Adipocyte (in vitro differentiated cells): ENCODE measurements around the gene FBLIM1.

ENCODE experiments used
- DNase-seq: peaks from one replicate; pipeline ENCODE4 v3.0.0-alpha.2; 2015; ENCODE audit warnings: low read depth
- H3K27me3 ChIP-seq: replicated peaks from 2 replicates; pipeline ENCODE4 v1.7.0; 2013; ENCODE audit warnings: mild to moderate bottlenecking, low read length, moderate library complexity; ENCODE audit not compliant: control insufficient read depth, insufficient read depth
- H3K36me3 ChIP-seq: 2 replicates; pipeline ENCODE4 v1.7.0; 2013; ENCODE audit warnings: low read length, mild to moderate bottlenecking, moderate library complexity; ENCODE audit not compliant: control insufficient read depth, insufficient read depth, severe bottlenecking
- H3K4me1 ChIP-seq: 2 replicates; pipeline ENCODE4 v1.7.0; 2013; ENCODE audit warnings: mild to moderate bottlenecking, low read length, moderate library complexity; ENCODE audit not compliant: control insufficient read depth, insufficient read depth
- H3K4me3 ChIP-seq: 2 replicates; pipeline ENCODE4 v1.7.0; 2013; ENCODE audit warnings: mild to moderate bottlenecking, low read length, moderate library complexity
- H3K9ac ChIP-seq: 2 replicates; pipeline ENCODE4 v1.7.0; 2013; ENCODE audit warnings: mild to moderate bottlenecking, low read length, moderate library complexity
- H3K9me3 ChIP-seq: 2 replicates; pipeline ENCODE4 v1.7.0; 2013; ENCODE audit warnings: mild to moderate bottlenecking, low read length, moderate library complexity; ENCODE audit not compliant: control insufficient read depth

The FBLIM1 gene

DNA sequence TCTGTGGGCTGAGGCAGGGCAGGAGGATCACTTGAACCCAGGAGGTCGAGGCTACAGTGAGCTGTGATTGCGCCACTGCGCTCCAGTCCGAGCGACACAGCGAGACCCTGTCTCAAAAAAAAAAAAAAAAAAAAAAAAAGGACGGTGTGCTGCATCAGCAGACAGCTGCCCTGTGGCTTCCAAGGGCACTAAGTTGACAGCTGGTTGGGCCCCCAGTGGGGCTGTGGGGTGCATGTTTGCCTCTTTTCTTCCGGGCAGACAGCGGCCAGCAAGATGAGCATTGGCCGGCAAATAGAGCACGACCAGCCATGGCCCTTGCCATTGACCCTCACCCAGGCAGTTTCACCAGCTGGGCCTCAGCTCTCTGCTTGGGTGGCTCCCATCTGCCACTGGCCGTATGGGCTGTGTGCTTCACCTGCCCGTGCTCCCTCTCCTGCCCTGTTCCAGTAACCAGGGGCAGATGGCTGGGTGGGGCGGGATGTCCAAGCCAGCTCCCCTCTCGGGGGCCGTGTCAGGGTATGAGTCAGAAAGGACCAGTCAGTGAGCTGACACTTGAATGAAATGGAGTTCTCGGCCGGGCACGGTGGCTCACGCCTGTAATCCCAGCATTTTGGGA lies 34.9 kb upstream of the FBLIM1 start:
- Histone ChIP-seq H3K9me3 (no peaks in the 10 kb centered on the region), H3K36me3 (peaks cover 86% of the 10 kb centered on the region), H3K4me1 (peaks cover 10% of the 10 kb centered on the region), H3K27me3 (no peaks in the 10 kb centered on the region), H3K4me3 (no peak overlapping the region), H3K9ac (no peak overlapping the region)
- no peak for DNase-seq

DNA sequence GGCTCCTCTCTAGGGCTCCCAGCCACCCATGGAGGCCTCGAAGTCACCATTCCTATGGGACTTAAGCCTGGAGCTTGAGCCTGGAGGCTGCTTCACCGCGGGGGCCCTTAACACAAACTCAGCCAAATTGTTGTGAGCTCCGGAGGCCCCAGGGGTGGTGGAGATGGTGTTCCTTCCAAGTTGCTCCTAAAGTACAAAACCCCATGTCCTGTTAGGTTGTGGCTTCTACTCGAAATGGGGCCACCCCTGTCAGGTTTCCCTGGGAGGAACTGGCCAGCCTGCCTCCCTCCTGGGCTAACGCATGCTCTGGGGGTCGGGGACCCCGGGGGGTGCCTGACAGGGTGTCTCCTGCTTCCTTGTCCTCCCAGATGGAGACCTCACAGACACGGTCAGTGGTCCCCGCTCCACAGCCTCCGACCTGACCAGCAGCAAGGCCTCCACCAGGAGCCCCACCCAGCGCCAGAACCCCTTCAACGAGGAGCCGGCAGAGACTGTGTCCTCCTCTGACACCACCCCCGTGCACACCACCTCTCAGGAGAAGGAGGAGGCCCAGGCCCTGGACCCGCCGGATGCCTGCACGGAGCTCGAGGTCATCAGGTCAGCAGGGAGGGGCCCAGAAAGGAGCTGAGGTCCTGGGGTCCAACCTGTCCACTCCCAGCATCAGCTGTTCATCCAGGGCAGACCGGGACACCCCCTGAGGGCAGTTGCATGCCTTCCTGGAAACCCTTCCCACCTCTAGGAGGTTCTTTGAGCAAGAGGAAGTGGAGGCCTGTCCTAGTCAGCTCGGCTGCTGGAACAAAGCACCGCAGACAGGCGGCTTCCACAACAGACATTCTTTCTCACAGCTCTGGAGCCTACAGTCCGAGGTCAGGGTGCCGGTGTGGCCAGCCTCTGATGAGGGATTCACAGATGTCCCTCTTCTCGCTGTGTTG lies 33.4 kb upstream of the FBLIM1 start:
- peaks cover 10% of the 10 kb centered on the region for H3K4me1 ChIP-seq
- no peak for DNase-seq
- no peak overlapping the region for H3K4me3 ChIP-seq
- no peak overlapping the region for H3K9ac ChIP-seq
- H3K27me3 ChIP-seq = no peaks in the 10 kb centered on the region
- no peaks in the 10 kb centered on the region for H3K9me3 ChIP-seq
- peaks cover 84% of the 10 kb centered on the region for H3K36me3 ChIP-seq

DNA sequence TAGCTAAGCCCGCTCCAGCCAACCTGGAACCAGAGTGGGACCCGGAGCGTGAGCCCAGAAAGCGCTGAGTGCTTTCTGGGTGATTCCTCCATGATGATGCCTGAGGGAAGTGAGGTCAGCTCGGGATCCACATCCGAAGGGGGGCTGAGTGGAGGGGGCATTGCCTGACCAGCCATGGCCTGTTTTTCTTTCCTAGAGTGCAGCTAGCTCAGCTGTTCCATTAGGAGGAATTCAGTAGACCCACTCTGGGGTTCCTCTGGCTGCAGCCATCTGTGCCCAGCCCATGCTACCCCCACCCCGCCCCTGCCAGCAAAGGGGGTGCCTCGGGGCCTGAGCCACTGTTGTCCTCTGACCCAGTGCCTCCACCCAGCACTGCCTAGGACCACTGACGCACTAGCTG lies 32.1 kb upstream of the FBLIM1 start:
- Histone ChIP-seq H3K36me3 (peaks cover 84% of the 10 kb centered on the region), H3K27me3 (no peaks in the 10 kb centered on the region)
- no peak for DNase-seq

DNA sequence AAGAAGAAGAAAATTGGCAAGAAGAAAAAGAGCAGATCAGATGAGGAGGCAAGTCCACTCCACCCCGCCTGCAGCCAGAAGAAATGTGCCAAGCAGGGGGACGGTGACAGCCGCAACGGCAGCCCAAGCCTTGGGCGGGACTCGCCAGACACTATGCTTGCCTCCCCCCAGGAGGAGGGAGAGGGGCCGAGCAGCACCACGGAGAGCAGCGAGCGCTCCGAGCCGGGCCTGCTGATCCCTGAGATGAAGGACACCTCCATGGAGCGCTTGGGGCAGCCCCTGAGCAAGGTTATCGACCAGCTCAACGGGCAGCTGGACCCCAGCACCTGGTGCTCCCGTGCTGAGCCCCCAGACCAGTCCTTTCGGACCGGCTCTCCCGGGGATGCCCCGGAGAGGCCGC lies 31.6 kb upstream of the FBLIM1 start:
- DNase-seq = no peak
- H3K4me3 ChIP-seq = no peak overlapping the region

More for the DNA sequence above, 32.1 kb upstream of the FBLIM1 start:
- peaks cover 10% of the 10 kb centered on the region for H3K4me1 ChIP-seq
- no peak overlapping the region for H3K9ac ChIP-seq
- no peak overlapping the region for H3K4me3 ChIP-seq
- H3K9me3 ChIP-seq = no peaks in the 10 kb centered on the region

DNA sequence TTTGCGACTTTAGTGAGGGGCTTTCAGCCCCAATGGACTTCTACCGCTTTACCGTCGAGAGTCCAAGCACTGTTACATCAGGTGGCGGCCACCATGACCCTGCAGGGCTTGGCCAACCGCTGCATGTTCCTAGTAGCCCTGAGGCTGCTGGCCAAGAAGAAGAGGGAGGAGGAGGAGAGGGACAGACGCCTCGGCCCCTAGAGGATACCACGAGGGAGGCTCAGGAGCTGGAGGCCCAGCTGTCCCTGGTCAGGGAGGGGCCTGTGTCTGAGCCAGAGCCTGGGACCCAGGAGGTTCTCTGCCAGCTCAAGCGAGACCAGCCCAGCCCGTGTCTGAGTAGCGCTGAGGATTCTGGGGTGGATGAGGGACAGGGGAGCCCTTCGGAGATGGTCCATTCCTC lies 31.2 kb upstream of the FBLIM1 start:
- H3K9ac ChIP-seq = no peak overlapping the region

More for the DNA sequence above, 31.6 kb upstream of the FBLIM1 start:
- H3K27me3 ChIP-seq = no peaks in the 10 kb centered on the region
- H3K4me1 ChIP-seq = peaks cover 10% of the 10 kb centered on the region
- peaks cover 84% of the 10 kb centered on the region for H3K36me3 ChIP-seq
- no peak overlapping the region for H3K9ac ChIP-seq
- no peaks in the 10 kb centered on the region for H3K9me3 ChIP-seq

DNA sequence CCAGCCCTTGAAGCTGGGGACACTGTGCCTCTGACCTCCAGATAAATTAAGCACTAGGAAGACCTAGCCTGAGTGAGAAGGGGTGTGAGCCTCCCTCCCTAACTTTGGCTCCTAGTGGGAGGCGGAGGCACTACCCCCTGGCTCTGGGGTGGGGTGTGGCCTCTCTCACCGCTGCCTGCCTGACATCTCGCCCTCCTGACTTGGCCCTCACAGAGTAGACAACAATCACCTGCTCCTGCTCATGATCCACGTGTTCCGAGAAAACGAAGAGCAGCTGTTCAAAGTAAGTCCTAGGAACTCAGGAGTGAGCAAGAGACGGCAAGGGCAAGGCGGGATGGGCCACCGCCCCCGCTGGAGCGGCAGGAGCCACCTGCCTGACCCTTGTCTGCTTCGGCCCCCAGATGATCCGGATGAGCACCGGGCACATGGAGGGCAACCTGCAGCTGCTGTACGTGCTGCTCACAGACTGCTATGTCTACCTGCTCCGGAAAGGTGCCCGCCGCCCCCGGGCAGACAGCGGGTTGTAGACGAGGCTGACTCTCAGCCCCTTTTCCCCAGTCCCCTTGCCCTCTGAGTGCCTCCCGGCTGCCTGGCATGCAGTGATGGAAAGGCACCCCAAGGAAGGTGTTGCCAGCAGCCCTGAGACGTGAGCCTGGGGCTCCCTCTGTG lies 30.6 kb upstream of the FBLIM1 start:
- no peaks in the 10 kb centered on the region for H3K9me3 ChIP-seq
- H3K4me1 ChIP-seq = peaks cover 4% of the 10 kb centered on the region
- H3K4me3 ChIP-seq = no peak overlapping the region
- peaks cover 85% of the 10 kb centered on the region for H3K36me3 ChIP-seq
- no peak for DNase-seq
- no peak overlapping the region for H3K9ac ChIP-seq
- no peaks in the 10 kb centered on the region for H3K27me3 ChIP-seq

More for the DNA sequence above, 31.2 kb upstream of the FBLIM1 start:
- no peaks in the 10 kb centered on the region for H3K27me3 ChIP-seq
- peaks cover 10% of the 10 kb centered on the region for H3K4me1 ChIP-seq
- no peak for DNase-seq
- H3K36me3 ChIP-seq = peaks cover 85% of the 10 kb centered on the region
- no peaks in the 10 kb centered on the region for H3K9me3 ChIP-seq
- no peak overlapping the region for H3K4me3 ChIP-seq

DNA sequence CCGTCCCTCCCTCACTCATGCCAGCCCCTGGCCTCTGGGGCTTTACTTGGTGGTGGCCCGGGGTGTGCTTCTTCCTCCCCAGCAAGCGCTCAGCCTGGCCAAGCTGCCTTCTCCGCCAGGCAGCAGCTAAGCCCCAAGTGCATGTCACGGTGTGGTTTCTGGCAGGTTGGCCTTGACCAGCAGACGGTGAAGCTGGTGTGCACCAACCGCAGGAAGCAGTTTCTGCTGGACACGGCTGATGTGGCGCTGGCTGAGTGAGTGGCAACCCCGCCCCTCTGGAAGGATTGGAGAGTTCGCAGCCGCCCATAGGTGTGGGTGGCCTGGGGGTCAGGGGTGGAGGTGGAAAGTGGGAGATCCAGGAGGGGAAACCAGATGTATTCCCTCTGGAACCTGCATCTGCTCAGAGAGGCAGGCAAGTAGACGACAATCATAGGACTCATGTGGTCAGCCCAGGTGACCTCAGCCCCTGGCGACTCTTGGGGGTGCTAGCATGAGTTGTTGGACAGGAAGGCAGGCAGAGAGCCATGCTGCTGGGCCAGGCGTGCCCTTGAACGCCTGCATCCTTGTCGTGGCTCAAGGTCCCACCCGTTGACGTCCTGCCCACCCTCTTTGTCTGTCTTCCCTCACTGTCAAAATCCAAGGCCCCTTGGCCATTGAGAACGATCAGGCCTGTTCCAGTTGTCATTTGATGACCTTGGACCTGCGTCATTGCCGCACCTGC lies 29.5 kb upstream of the FBLIM1 start:
- H3K4me1 ChIP-seq = no peaks in the 10 kb centered on the region
- H3K27me3 ChIP-seq = no peaks in the 10 kb centered on the region
- DNase-seq = no peak
- no peak overlapping the region for H3K4me3 ChIP-seq
- H3K36me3 ChIP-seq = peaks cover 87% of the 10 kb centered on the region
- no peak overlapping the region for H3K9ac ChIP-seq
- no peaks in the 10 kb centered on the region for H3K9me3 ChIP-seq

DNA sequence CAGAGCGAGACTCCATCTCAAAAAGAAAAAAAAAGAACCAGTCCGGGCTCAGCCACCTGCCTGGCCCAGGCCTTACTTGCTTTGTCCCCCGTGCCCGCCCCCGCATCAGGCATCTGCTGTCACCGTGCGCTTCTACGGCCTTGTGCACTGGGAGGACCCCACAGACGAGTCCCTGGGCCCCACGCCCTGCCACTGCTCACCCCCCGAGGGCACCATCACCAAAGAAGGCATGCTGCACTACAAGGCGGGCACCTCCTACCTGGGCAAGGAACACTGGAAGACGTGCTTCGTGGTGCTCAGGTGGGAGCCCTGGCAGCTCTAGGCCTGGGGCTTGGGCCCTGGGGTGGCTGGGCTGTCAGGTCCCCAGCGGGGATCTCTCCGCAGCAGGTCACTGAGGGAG lies 28.2 kb upstream of the FBLIM1 start:
- peaks cover 93% of the 10 kb centered on the region for H3K36me3 ChIP-seq
- no peak for DNase-seq

DNA sequence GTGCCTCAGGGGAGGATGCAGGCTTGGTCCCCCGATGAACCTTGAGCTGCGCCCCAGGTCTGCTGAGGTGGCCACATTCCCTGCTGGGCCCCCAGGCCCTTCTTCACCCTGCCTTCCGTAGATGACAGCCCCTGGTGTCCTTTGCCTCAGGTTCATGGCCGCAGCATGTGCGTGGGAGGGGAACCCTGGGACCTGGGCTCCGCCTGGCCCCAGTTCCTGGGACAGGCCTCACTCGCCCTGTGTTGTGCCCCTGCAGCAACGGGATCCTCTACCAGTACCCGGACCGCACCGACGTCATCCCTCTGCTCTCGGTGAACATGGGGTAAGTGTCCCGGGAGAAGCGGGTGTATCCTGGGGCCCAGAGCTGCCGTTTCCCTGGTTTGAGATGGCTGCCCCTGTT lies 27.7 kb upstream of the FBLIM1 start:
- no peak overlapping the region for H3K9ac ChIP-seq
- H3K27me3 ChIP-seq = no peaks in the 10 kb centered on the region
- peaks cover 8% of the 10 kb centered on the region for H3K4me1 ChIP-seq
- H3K4me3 ChIP-seq = no peak overlapping the region
- H3K36me3 ChIP-seq = peaks cover 88% of the 10 kb centered on the region
- DNase-seq = no peak
- no peaks in the 10 kb centered on the region for H3K9me3 ChIP-seq

More for the DNA sequence above, 28.2 kb upstream of the FBLIM1 start:
- Histone ChIP-seq H3K27me3 (no peaks in the 10 kb centered on the region), H3K4me3 (no peak overlapping the region), H3K9ac (no peak overlapping the region), H3K9me3 (no peaks in the 10 kb centered on the region), H3K4me1 (peaks cover 4% of the 10 kb centered on the region)

DNA sequence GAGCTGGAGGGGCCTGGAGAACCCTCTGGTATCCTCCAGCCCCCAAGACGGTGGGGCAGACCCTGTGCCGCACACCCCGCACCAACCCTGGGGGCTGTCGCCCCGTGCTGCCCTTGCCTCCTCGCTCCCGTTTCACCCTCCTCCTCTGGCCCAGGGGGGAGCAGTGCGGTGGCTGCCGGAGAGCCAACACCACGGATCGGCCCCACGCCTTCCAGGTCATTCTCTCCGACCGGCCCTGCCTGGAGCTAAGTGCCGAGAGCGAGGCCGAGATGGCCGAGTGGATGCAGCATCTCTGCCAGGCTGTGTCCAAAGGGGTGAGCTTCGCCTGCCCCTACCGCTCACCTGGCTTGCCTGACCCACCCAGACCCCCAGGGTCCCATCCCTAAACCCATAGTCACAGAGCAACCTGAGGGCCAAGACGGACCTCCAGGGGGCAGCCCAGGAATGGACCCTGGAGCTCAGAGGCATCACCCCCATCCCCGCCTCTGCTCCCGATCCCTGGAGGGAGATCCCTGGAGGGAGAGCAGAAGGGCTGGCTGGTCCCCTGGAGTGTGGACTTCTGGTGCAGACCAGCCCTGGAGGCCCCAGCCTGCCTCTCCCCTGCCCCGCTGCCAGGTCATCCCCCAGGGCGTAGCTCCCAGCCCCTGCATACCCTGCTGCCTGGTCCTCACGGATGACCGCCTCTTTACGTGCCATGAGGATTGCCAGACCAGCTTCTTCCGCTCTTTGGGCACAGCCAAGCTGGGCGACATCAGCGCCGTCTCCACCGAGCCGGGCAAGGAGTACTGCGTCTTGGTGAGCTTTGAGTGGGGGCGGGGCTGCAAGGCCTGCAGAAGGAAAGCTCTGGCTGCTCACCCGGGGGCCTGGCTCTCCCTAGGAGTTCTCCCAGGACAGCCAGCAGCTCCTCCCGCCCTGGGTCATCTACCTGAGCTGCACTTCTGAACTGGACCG lies 26.6 kb upstream of the FBLIM1 start:
- no peak for DNase-seq
- Histone ChIP-seq H3K4me3 (no peak overlapping the region), H3K27me3 (no peaks in the 10 kb centered on the region), H3K36me3 (peaks cover 77% of the 10 kb centered on the region), H3K9ac (no peak overlapping the region), H3K4me1 (peaks cover 12% of the 10 kb centered on the region), H3K9me3 (no peaks in the 10 kb centered on the region)
